Epithelial cell of prostate (primary cell): ENCODE measurements around the gene FAM180A.
A peak's percentile ranks its signal among the peaks of the same experiment; 100 is the strongest.

Source experiments
- DNase-seq: peaks from one replicate; pipeline ENCODE4 v3.0.0-alpha.2; 2011; ENCODE audit warnings: low read depth, low spot score
- H3K27ac ChIP-seq: fragments of 450-650 bp; 2 replicates; pipeline ENCODE4 v1.5.1; 2017; ENCODE audit warnings: mild to moderate bottlenecking

The FAM180A gene

DNA sequence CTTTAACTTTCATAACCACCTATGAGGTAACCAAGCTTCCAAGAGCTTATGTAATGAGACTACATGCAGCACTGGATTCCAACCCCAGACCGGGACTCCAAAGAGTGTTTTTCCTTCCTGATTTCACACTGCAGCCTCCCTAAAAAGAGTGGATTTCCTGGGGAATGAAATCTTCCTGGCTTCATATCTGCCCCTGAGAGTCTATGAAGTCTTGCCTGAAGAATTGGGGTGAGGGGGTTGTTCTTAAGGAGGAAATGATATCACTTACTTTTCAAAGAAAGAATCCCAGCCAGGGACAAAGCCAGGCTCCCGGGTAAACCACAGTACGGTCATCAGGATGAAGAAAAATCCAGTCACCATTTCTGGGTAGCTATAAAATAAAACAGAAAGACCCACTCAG is 56.6 kb downstream of the FAM180A start:
- H3K27ac ChIP-seq = no peak overlapping the region
- no peak for DNase-seq

DNA sequence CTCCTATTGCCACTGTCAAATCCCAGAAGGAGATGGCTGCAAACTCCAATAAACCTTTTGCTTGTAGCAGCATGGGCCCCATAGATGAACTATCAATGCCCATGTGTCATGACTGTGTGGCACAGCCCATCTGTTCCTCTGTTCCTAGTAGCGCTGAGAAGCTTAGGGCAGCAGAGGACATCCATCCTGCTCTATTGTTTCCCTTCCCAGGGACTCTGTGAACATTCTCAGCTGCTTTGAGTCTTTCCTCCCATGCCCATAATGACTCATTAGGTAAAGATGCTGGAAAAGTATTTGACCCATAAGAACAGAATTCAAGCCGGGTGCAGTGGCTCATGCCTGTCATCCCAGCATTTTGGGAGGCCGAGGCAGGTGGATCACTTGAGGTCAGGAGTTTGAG is 58.0 kb downstream of the FAM180A start:
- no peak for DNase-seq

DNA sequence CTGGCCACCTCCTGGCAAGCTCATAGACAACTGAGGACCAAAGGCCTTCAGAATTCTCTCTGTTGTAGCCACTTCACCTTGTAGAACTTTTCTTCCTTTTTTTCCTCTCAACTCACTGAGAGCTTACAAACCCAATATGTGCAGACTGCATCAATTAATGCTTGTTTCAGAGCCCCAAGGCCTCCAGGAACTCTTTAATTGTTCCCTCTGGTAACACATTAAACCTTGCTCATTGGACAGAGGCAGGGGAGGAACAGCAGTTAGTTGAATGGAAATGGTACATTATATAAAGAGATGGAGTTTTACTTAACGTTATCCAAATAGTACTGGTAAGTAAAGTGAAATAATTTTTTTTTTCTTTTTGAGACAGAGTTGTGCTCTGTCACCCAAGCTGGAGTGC is 61.1 kb downstream of the FAM180A start:
- DNase-seq = no peak

More for the DNA sequence above, 58.0 kb downstream of the FAM180A start:
- H3K27ac ChIP-seq = no peak overlapping the region

DNA sequence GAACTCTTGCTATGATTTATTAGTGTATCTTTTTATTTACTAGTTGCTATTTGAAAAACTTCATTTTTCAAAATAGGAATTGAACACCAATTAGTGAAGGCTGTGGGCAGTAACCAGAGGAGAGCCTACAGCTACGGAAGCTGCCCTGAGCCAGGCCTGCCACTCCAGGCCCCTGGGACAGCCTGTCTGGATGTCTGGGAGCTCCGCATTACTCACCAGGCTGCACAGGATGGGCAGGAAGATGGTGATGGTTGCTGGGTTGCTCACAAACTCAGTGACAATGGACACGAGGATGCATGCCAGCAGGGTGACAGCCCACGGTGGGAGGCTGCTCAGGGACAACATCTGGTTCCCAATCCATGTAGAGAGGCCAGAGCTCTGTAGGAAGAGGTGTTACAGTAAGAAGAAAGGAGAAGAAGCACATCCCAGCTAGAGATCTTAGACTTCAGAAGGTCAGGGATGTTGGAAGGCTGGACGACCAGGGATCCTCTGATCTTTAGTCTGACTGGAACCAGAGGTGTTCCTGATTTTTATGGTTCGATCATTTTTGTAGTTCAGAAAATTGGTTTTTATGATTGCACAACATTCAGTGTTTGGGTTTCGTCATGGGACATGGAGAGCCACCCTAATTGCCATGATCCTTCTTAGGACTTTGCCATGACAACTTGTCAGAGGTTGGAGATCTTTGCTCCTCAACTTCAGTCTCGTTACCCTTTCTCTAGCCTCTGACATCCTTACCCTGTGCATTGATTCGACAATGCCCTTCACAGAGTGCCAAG is 63.1 kb downstream of the FAM180A start:
- no peak for DNase-seq
- H3K27ac ChIP-seq = peak overlapping the region; percentile 79

More for the DNA sequence above, 61.1 kb downstream of the FAM180A start:
- H3K27ac ChIP-seq = no peak overlapping the region

DNA sequence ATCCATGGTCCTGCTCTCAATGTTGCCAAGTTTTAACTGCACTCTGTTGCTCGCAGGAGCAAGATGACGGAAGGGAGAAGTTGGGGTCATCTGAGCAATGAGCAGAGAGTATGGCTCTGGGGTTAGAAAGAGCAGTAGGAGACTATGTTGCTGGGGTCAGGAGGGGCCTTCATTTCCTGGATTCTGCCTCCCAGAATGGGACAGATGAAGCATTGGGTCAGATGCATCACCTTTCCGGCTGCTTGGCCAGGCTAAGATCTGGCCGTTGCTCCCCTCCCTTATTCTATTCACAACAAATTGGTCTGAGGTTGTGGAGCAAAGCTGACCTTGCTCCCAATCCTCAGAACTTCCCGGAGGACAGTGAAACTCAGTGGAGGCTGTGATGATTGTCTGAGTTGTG is 63.9 kb downstream of the FAM180A start:
- no peak for DNase-seq
- H3K27ac ChIP-seq = peak overlapping the region; percentile 79

DNA sequence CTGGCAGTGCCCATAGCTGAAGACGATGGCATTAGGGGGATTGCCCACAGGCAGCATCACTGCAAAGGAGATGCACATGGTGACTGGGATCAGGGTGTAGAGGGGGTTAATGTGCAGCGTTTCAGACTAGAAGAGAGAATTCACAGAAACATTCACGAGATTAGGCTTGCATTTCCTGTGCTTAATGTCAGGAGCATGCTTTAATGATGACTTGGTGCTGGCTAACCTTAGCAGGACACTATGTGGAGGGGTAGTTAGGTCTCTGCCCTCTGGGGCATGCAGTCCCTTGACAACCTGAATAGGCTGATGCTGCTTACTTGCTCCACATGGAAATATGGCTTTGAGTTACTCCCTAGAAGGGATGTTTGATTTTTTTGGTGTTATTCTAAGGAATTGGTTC is 64.5 kb downstream of the FAM180A start:
- DNase-seq = no peak

DNA sequence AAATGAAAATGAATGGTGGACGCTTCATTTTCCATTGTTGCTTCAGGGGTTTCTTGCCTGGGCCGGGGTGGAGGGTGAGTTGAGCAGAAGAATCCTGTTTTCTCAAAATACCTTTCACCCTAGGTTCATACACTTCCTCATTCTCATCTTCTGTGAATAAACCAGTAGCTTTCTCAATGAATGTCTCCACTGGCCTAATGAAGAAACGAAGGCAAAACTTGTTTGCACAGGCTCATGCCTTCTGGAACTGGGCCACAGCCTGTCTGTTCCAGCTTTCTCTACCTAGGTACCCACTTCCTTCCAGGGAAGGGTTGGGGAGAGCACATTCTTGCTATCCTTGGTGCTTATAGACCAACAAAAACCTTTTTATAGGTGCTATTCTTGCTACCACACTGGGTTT is 65.0 kb downstream of the FAM180A start:
- H3K27ac ChIP-seq = peak overlapping the region; percentile 79
- DNase-seq = no peak

More for the DNA sequence above, 64.5 kb downstream of the FAM180A start:
- H3K27ac ChIP-seq = peak overlapping the region; percentile 79

DNA sequence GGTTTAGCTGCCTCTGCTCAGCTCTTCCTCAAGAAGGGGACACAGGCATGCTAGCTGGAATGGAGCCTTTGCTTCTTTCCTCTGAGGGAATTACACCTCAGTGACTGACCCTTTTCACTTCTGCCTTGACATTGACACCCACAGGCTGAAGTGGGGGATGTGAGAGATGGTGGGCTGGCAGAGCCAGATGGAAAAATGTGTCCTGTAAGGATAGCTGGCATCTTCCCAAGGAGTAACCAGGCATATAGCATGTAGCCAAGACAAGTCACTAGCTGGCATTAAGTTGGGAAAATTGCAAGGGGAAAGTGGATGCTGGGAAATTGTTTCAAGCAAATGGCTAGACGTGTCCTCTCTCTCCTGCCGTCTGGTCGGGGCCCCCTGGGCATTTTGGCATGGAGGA is 66.4 kb downstream of the FAM180A start:
- H3K27ac ChIP-seq = peak overlapping the region; percentile 79
- no peak for DNase-seq

GRCh38 chr7:135681762-135682161 is 66.9 kb downstream of the FAM180A start:
- no peak for DNase-seq
- H3K27ac ChIP-seq = peak overlapping the region; percentile 79
